ENCODE measurements around the gene POLD3. TPM values are rescaled to one million over a fixed set of nuclear protein-coding genes. Genes with fewer than 3 reads are reported as not detected.

POLD3 gene
- total and polyA plus RNA-seq, 10 of the 15 experiments (the other 5 are each of a cell fraction or from before 2014, with no cell fraction given), result 23.8 to 63.7 (median 38.7) TPM

- no peak for TF ChIP-seq ZNF622 (IDR thresholded peaks at IDR 0.05)
- TF ChIP-seq IRF3 (IDR thresholded peaks at IDR 0.05), result no peak
- TF ChIP-seq ZNF24 (IDR thresholded peaks at IDR 0.05), result no peak
- no peak for TF ChIP-seq PAX5 (IDR thresholded peaks at IDR 0.05; ENCODE audit: borderline replicate concordance, low read depth, low read length)
Observed at GRCh38 chr11:74691755-74692154, 99.4 kb downstream of the POLD3 start (continued).

Small RNA genes within 50 kb of the gene (small RNA-seq; reads per million reads assigned to genes)
- gene RANP3 (not detected), gene RN7SKP297 (not detected)

Other genes with a start within 250 kb of the POLD3 start
- gene PGM2L1, start 194.1 kb upstream of the POLD3 start, total RNA-seq (2014; rRNA removed), result 0.05 and 0.11 TPM in 2 replicates
- gene PGM2L1, start 194.1 kb upstream of the POLD3 start, total RNA-seq (2014; rRNA removed; fragmentation: Illumina TruSeq; extraction: Trizol), result 0.13 and 0.14 TPM in 2 replicates
- 0.03 and 0.13 TPM in 2 replicates for gene PGM2L1, start 194.1 kb upstream of the POLD3 start, total RNA-seq (2021)
- gene PGM2L1, start 194.1 kb upstream of the POLD3 start, polyA plus RNA-seq (2011; rRNA removed), result 0.10 and 0.14 TPM in 2 replicates
- 0.13 and 0.19 TPM in 2 replicates for gene PGM2L1, start 194.1 kb upstream of the POLD3 start, polyA plus RNA-seq (2014; fragmentation: Illumina TruSeq; extraction: Trizol)
- gene PGM2L1, start 194.1 kb upstream of the POLD3 start, polyA plus RNA-seq (2014; fragmentation: Nextera tagmentation; extraction: Ambion mirVana), result under 1 TPM in 1 of 2 experiments, not detected in 1; 0.04 TPM
- gene PGM2L1, start 194.1 kb upstream of the POLD3 start, polyA plus RNA-seq (2014; rRNA removed), result 0.04 and 0.05 TPM in 2 replicates
- under 1 TPM; 0.15 to 0.20 TPM for gene PGM2L1, start 194.1 kb upstream of the POLD3 start, polyA plus RNA-seq (2016; fragmentation: Nextera tagmentation; extraction: Ambion mirVana)
- gene KCNE3, start 125.0 kb upstream of the POLD3 start, total RNA-seq (2014; rRNA removed), result not detected in 2 replicates
- not detected in 2 replicates for gene KCNE3, start 125.0 kb upstream of the POLD3 start, total RNA-seq (2014; rRNA removed; fragmentation: Illumina TruSeq; extraction: Trizol)
- 0.08 TPM in 1 of 2 replicates, not detected in the other for gene KCNE3, start 125.0 kb upstream of the POLD3 start, total RNA-seq (2021)
- gene KCNE3, start 125.0 kb upstream of the POLD3 start, polyA plus RNA-seq (2011; rRNA removed), result not detected in 2 replicates
- not detected in 2 replicates for gene KCNE3, start 125.0 kb upstream of the POLD3 start, polyA plus RNA-seq (2014; fragmentation: Illumina TruSeq; extraction: Trizol)
- not detected for gene KCNE3, start 125.0 kb upstream of the POLD3 start, polyA plus RNA-seq (2014; fragmentation: Nextera tagmentation; extraction: Ambion mirVana)
- gene KCNE3, start 125.0 kb upstream of the POLD3 start, polyA plus RNA-seq (2014; rRNA removed), result not detected in 2 replicates
- gene KCNE3, start 125.0 kb upstream of the POLD3 start, polyA plus RNA-seq (2016; fragmentation: Nextera tagmentation; extraction: Ambion mirVana), result not detected
- gene LIPT2, start 98.9 kb upstream of the POLD3 start, total RNA-seq (2014; rRNA removed), result 4.0 and 7.5 TPM in 2 replicates
- gene LIPT2, start 98.9 kb upstream of the POLD3 start, total RNA-seq (2014; rRNA removed; fragmentation: Illumina TruSeq; extraction: Trizol), result 3.8 and 4.2 TPM in 2 replicates
- gene LIPT2, start 98.9 kb upstream of the POLD3 start, total RNA-seq (2021), result 3.7 and 5.7 TPM in 2 replicates
- 2.7 and 2.8 TPM in 2 replicates for gene LIPT2, start 98.9 kb upstream of the POLD3 start, polyA plus RNA-seq (2011; rRNA removed)
- gene LIPT2, start 98.9 kb upstream of the POLD3 start, polyA plus RNA-seq (2014; fragmentation: Illumina TruSeq; extraction: Trizol), result 3.5 and 5.0 TPM in 2 replicates
- gene LIPT2, start 98.9 kb upstream of the POLD3 start, polyA plus RNA-seq (2014; fragmentation: Nextera tagmentation; extraction: Ambion mirVana), result 1 to 10 TPM in 1 of 2 experiments, under 1 TPM in 1; 0.69 to 2.1 TPM
- gene LIPT2, start 98.9 kb upstream of the POLD3 start, polyA plus RNA-seq (2014; rRNA removed), result 3.1 and 4.3 TPM in 2 replicates
- gene LIPT2, start 98.9 kb upstream of the POLD3 start, polyA plus RNA-seq (2016; fragmentation: Nextera tagmentation; extraction: Ambion mirVana), result 1 to 10 TPM; 5.4 to 6.8 TPM
- not detected in 2 replicates for gene CHRDL2, start 138.8 kb downstream of the POLD3 start, total RNA-seq (2014; rRNA removed)
- gene CHRDL2, start 138.8 kb downstream of the POLD3 start, total RNA-seq (2014; rRNA removed; fragmentation: Illumina TruSeq; extraction: Trizol), result not detected in 2 replicates
- gene CHRDL2, start 138.8 kb downstream of the POLD3 start, total RNA-seq (2021), result not detected in 2 replicates
- not detected in 2 replicates for gene CHRDL2, start 138.8 kb downstream of the POLD3 start, polyA plus RNA-seq (2011; rRNA removed)
- gene CHRDL2, start 138.8 kb downstream of the POLD3 start, polyA plus RNA-seq (2014; fragmentation: Illumina TruSeq; extraction: Trizol), result not detected in 2 replicates
- not detected for gene CHRDL2, start 138.8 kb downstream of the POLD3 start, polyA plus RNA-seq (2014; fragmentation: Nextera tagmentation; extraction: Ambion mirVana)
- not detected in 2 replicates for gene CHRDL2, start 138.8 kb downstream of the POLD3 start, polyA plus RNA-seq (2014; rRNA removed)
- not detected for gene CHRDL2, start 138.8 kb downstream of the POLD3 start, polyA plus RNA-seq (2016; fragmentation: Nextera tagmentation; extraction: Ambion mirVana)
- 12.1 and 14.0 TPM in 2 replicates for gene RNF169, start 156.3 kb downstream of the POLD3 start, total RNA-seq (2014; rRNA removed)
- gene RNF169, start 156.3 kb downstream of the POLD3 start, total RNA-seq (2014; rRNA removed; fragmentation: Illumina TruSeq; extraction: Trizol), result 13.2 and 14.1 TPM in 2 replicates
- 12.8 and 13.1 TPM in 2 replicates for gene RNF169, start 156.3 kb downstream of the POLD3 start, total RNA-seq (2021)
- gene RNF169, start 156.3 kb downstream of the POLD3 start, polyA plus RNA-seq (2011; rRNA removed), result 12.0 and 14.8 TPM in 2 replicates
- 7.5 and 9.8 TPM in 2 replicates for gene RNF169, start 156.3 kb downstream of the POLD3 start, polyA plus RNA-seq (2014; fragmentation: Illumina TruSeq; extraction: Trizol)
- gene RNF169, start 156.3 kb downstream of the POLD3 start, polyA plus RNA-seq (2014; fragmentation: Nextera tagmentation; extraction: Ambion mirVana), result under 1 TPM; 0.32 to 0.42 TPM
- gene RNF169, start 156.3 kb downstream of the POLD3 start, polyA plus RNA-seq (2014; rRNA removed), result 5.1 and 5.2 TPM in 2 replicates
- under 1 TPM; 0.74 to 0.97 TPM for gene RNF169, start 156.3 kb downstream of the POLD3 start, polyA plus RNA-seq (2016; fragmentation: Nextera tagmentation; extraction: Ambion mirVana)